Measurements from ENCODE around the gene KLHL36. TPM values are rescaled to one million over a fixed set of nuclear protein-coding genes. Genes with fewer than 3 reads are reported as not detected.

The KLHL36 gene
- total RNA-seq, 2 experiments from 2014 or later = 31.1 to 43.2 TPM

- H3K4me1 Mint-ChIP-seq = peaks cover 38% of the 10 kb centered on the region
- ChIA-PET CTCF (interaction anchor here (0.6 to 2.0 kb wide), 5 partner anchors 19 to 55 kb away, joined by 3 to 25 read pairs (median 3); no protein-coding TSS in a partner anchor), POLR2A (no interaction called here)
- peak within 1 kb of the TSS; percentile 97 for H3K27ac Mint-ChIP-seq
- peak; percentile 83 for ATAC-seq
- H3K9me3 Mint-ChIP-seq (ENCODE audit: low read depth) = no peaks in the 10 kb centered on the region
- DNase-seq = peak; percentile 90
- intact Hi-C loops (cut with DNase I, micrococcal nuclease) = loop anchor here (1.0 to 5.0 kb wide), 8 partner anchors 25 to 327 kb away; partner anchors contain the start of genes KIAA0513 (in 1 of the 2), KLHL36 (in 1 of the 2) and MEAK7 (in 1 of the 2)
- peaks cover 8% of the 10 kb centered on the region for H3K36me3 Mint-ChIP-seq (ENCODE audit: low read depth)
- peak within 1 kb of the TSS; percentile 89 for H3K4me3 Mint-ChIP-seq
- H3K27me3 Mint-ChIP-seq = no peaks in the 10 kb centered on the region
Measured at GRCh38 chr16:84699712-84700445, 51.6 kb downstream of the KLHL36 start, which contains the start of gene USP10. Gene USP10, plus strand, starts transcription at chr16:84700000. Its CDS starts 91 bp downstream, at chr16:84700091.

GRCh38 chr16:84700446-84701300, 52.4 kb downstream of the KLHL36 start:
- POLR2A ChIA-PET = interaction anchor here (0.7 to 1.0 kb wide), 3 partner anchors 10 to 103 kb away, joined by 3 to 5 read pairs (median 4); no protein-coding TSS in a partner anchor
- Mint-ChIP-seq H3K27me3 (no peaks in the 10 kb centered on the region), H3K4me3 (peak overlapping the region; percentile 89), H3K9me3 (ENCODE audit: low read depth) (no peaks in the 10 kb centered on the region), H3K27ac (peak overlapping the region; percentile 97), H3K36me3 (ENCODE audit: low read depth) (peaks cover 11% of the 10 kb centered on the region), H3K4me1 (peaks cover 45% of the 10 kb centered on the region)
- CTCF ChIA-PET = interaction anchor here (0.6 to 2.0 kb wide), 16 partner anchors 12 to 210 kb away, joined by 3 to 25 read pairs (median 3); no protein-coding TSS in a partner anchor
- ATAC-seq (peak; percentile 52), DNase-seq (peak; percentile 62)
- intact Hi-C loops (cut with DNase I, micrococcal nuclease) = loop anchor here (1.0 to 5.0 kb wide), 6 partner anchors 24 to 327 kb away; partner anchors contain the start of gene KIAA0513 (in 1 of the 2)

- H3K36me3 Mint-ChIP-seq (ENCODE audit: low read depth) = peaks cover 18% of the 10 kb centered on the region
- DNase-seq (no peak), ATAC-seq (no peak)
- ChIA-PET CTCF (interaction anchor here (0.7 to 2.7 kb wide), 5 partner anchors 22 to 49 kb away, joined by 3 to 23 read pairs (median 4); no protein-coding TSS in a partner anchor), POLR2A (interaction anchor here (1.2 kb wide), 1 partner anchor 9 kb away, joined by 3 read pairs; no protein-coding TSS in a partner anchor)
- intact Hi-C loops (cut with DNase I, micrococcal nuclease) = loop anchor here in 1 of 2 experiments (5.0 kb wide), 1 partner anchor 34 kb away; no protein-coding TSS in a partner anchor
- H3K9me3 Mint-ChIP-seq (ENCODE audit: low read depth) = no peaks in the 10 kb centered on the region
- no peak overlapping the region for H3K4me3 Mint-ChIP-seq
- H3K27ac Mint-ChIP-seq = no peak overlapping the region
- H3K4me1 Mint-ChIP-seq = peaks cover 54% of the 10 kb centered on the region
- H3K27me3 Mint-ChIP-seq = no peaks in the 10 kb centered on the region
Measured at GRCh38 chr16:84703681-84704080, 55.4 kb downstream of the KLHL36 start.

GRCh38 chr16:84704253-84704652, 55.9 kb downstream of the KLHL36 start:
- no peaks in the 10 kb centered on the region for H3K9me3 Mint-ChIP-seq (ENCODE audit: low read depth)
- ChIA-PET CTCF (interaction anchor here (0.7 to 2.7 kb wide), 6 partner anchors 15 to 81 kb away, joined by 3 to 23 read pairs (median 4); no protein-coding TSS in a partner anchor), POLR2A (interaction anchor here (1.2 kb wide), 1 partner anchor 9 kb away, joined by 3 read pairs; no protein-coding TSS in a partner anchor)
- intact Hi-C loops (cut with DNase I, micrococcal nuclease) = loop anchor here in 1 of 2 experiments (5.0 kb wide), 1 partner anchor 33 kb away; no protein-coding TSS in a partner anchor
- peaks cover 54% of the 10 kb centered on the region for H3K4me1 Mint-ChIP-seq
- H3K4me3 Mint-ChIP-seq = no peak overlapping the region
- H3K27me3 Mint-ChIP-seq = no peaks in the 10 kb centered on the region
- ATAC-seq (no peak), DNase-seq (no peak)
- no peak overlapping the region for H3K27ac Mint-ChIP-seq
- peaks cover 18% of the 10 kb centered on the region for H3K36me3 Mint-ChIP-seq (ENCODE audit: low read depth)

- intact Hi-C loops (cut with DNase I, micrococcal nuclease) = no loop called here
- ChIA-PET CTCF (no interaction called here), POLR2A (no interaction called here)
- Mint-ChIP-seq H3K36me3 (ENCODE audit: low read depth) (peaks cover 17% of the 10 kb centered on the region), H3K27ac (no peak overlapping the region), H3K4me1 (peaks cover 67% of the 10 kb centered on the region), H3K9me3 (ENCODE audit: low read depth) (no peaks in the 10 kb centered on the region), H3K27me3 (no peaks in the 10 kb centered on the region), H3K4me3 (no peak overlapping the region)
- DNase-seq = no peak
- no peak for ATAC-seq
Measured at GRCh38 chr16:84706856-84707255, 58.5 kb downstream of the KLHL36 start.

GRCh38 chr16:84709609-84710008, 61.3 kb downstream of the KLHL36 start:
- ATAC-seq = no peak
- CTCF ChIA-PET = interaction anchor here (0.6 to 1.1 kb wide), 3 partner anchors 20 to 47 kb away, joined by 3 read pairs; no protein-coding TSS in a partner anchor

GRCh38 chr16:84710686-84711085, 62.4 kb downstream of the KLHL36 start:
- ChIA-PET POLR2A (interaction anchor here (1.3 kb wide), 1 partner anchor 10 kb away, joined by 5 read pairs; no protein-coding TSS in a partner anchor), CTCF (interaction anchor here (0.8 to 2.2 kb wide), 4 partner anchors 12 to 88 kb away, joined by 3 to 8 read pairs (median 5); no protein-coding TSS in a partner anchor)
- Mint-ChIP-seq H3K27me3 (no peaks in the 10 kb centered on the region), H3K4me1 (peaks cover 62% of the 10 kb centered on the region), H3K9me3 (ENCODE audit: low read depth) (no peaks in the 10 kb centered on the region), H3K36me3 (ENCODE audit: low read depth) (peaks cover 10% of the 10 kb centered on the region), H3K4me3 (no peak overlapping the region), H3K27ac (no peak overlapping the region)
- intact Hi-C loops (cut with DNase I, micrococcal nuclease) = no loop called here
- ATAC-seq (no peak), DNase-seq (no peak)

More at GRCh38 chr16:84709609-84710008, 61.3 kb downstream of the KLHL36 start:
- no peak for DNase-seq
- POLR2A ChIA-PET = no interaction called here
- no peak overlapping the region for H3K4me3 Mint-ChIP-seq
- intact Hi-C loops (cut with DNase I, micrococcal nuclease) = no loop called here
- peaks cover 13% of the 10 kb centered on the region for H3K36me3 Mint-ChIP-seq (ENCODE audit: low read depth)
- no peaks in the 10 kb centered on the region for H3K27me3 Mint-ChIP-seq
- no peaks in the 10 kb centered on the region for H3K9me3 Mint-ChIP-seq (ENCODE audit: low read depth)
- peaks cover 66% of the 10 kb centered on the region for H3K4me1 Mint-ChIP-seq
- peak overlapping the region; percentile 16 for H3K27ac Mint-ChIP-seq

Other genes starting within 250 kb of the KLHL36 start
- gene MEAK7, start 143.9 kb upstream of the KLHL36 start, total RNA-seq = 10 to 100 TPM in 1 of 2 experiments, 1 to 10 TPM in 1; 8.9 to 10.6 TPM
- gene COTL1, start 30.4 kb upstream of the KLHL36 start, total RNA-seq = 100 to 1,000 TPM; 353 to 384 TPM
- gene USP10, start 51.5 kb downstream of the KLHL36 start, total RNA-seq = 100 to 1,000 TPM; 117 to 133 TPM
- gene CRISPLD2, start 171.5 kb downstream of the KLHL36 start, total RNA-seq = under 1 TPM; 0.05 to 0.11 TPM